Stimulated activated CD4-positive, alpha-beta T cell treated with anti-CD3 and anti-CD28 coated beads, Interleukin-1b, Interleukin-23, amount 100 ng/mL, for 1 hour (primary cell): ENCODE results near the gene CFAP43.
A peak's percentile ranks its signal among the peaks of the same experiment; 100 is the strongest.

ENCODE experiments used
- DNase-seq, 2 donors: peaks; one replicate each; pipeline ENCODE4 v3.0.0-alpha.2; 2020; ENCODE audit warnings: low read depth in 2 of 2

Gene CFAP43

DNA sequence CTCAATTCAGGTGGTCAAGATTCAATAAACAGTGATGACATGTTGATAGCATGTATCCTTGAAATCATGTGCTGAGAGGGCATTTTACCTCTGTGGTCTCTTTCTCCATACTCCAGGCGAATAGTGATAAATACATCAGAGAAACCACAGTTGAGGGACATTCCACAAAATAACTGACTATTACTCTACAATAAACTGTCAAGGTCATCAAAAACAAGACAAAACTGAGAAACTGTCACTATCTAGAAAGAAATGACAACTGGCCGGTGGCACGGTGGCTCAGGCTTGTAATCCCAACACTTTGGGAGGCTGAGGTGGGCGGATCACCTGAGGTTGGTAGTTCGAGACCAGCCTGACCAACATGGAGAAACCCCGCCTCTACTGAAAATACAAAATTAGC, 94.0 kb downstream of the CFAP43 start:
- DNase-seq: no peak

DNA sequence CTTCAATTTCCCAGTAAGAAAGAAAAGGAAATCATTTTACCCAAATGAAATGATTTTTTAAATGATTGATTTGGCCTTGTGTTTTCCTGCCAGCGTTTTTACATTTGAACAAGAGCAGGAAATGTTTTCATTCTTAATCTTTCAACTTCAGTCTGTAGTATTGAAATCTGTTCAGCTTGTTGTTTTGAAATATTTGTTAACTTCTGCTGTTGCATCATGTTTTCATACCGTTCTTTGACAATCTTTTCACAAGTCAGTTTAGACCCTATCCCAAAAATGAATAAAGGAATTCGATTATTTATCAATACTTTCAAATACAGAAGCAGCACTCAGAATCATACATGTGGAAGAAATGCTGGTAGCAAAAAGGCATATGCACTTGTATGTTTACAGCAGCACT, 102.1 kb downstream of the CFAP43 start:
- no peak for DNase-seq

DNA sequence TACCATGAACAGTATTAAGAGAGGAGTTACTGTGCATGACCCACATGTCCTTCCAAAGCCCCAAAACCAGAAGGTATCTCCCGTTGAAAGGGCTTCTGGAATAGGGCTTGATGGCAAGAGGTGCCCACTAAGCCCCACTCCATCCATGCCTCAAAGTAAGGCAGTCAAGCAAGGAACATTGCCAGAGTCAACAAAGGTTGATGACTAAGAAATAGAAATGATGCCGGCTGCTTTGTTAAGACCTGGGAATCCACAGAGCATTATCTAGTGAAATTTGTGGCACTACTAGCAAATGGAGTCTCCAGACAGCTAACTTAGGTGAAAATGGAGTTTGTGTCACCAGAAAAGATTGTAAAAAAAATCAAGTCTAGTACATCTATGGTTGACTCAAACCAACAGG, 104.0 kb downstream of the CFAP43 start:
- no peak for DNase-seq

DNA sequence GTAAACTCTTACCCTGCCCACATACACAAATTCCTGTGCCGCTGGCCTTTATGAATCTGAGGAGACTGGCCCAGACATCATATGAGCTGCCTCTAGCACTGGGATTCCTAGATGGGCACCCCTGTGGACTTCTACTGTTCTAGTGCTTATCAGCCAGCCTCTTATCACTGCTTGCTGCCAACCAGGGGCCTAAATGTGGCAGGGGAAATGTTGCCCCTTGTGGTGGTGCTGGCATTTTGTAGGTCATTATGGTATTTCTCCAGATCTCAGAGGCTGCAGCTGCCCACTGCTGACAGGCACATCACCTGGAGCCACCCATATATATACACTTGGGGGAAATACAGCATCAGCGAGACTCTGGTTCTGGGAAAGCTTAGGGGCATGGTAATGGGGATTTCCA, 104.8 kb downstream of the CFAP43 start:
- DNase-seq: no peak

DNA sequence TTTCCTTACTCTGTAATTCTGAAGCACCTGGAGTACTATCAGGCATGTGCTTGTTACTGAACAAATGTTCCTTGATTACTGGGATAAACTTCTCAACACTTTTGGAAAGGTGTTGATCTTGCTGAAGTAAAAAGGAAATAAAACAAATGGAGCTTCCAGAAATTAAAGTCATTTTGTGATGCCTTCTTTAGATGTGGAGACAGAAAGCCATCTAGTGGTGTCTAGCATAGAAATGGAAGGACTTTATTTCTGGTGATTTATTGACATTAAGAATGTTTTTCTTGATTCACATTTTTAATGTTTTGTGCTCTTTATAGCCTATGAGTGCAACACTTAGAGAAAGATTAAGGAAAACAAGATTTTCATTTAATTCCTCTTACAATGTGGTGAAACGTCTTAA, 108.8 kb downstream of the CFAP43 start:
- no peak for DNase-seq

DNA sequence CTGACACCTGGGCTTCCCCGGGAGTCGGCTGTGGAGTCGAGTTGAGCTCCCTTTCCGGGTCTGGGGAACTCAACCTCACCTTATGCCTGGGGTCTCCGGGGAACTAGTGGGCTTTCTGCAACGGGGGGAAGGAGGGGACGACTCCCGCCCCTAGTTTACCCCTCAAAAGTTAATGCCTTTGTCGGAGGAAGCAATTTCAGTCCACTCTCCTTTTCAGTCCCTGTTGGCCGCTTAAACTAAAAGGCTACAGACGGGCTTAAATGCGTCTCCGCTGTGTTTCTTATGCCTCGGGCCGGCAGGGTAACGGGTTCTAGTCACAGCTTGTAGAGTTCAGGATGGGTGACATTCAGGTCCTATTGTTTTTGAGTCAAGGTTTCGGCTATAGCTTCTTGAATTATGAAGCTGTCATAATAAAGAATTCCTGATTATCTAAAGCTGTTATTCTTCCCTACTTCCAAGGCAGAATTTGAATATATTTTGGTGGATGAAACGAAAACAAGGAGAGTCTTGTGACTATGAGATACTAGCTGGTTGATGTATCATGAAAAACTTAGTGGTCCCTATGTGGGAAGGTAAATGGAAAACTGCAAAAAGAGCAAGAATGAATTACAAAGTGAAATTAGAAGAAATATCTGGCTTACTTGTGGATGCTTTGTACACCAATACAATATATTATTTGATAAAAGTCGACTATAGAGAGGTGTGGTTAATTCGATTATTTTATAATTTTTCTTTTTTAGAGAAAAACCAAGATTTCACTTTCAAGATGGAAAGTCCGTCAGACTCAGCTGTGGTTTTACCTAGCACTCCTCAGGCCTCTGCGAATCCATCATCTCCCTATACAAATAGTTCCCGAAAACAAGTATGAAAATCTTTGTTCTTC, 109.7 kb downstream of the CFAP43 start:
- peak in 1 of 2 donors; percentile 0 for DNase-seq

DNA sequence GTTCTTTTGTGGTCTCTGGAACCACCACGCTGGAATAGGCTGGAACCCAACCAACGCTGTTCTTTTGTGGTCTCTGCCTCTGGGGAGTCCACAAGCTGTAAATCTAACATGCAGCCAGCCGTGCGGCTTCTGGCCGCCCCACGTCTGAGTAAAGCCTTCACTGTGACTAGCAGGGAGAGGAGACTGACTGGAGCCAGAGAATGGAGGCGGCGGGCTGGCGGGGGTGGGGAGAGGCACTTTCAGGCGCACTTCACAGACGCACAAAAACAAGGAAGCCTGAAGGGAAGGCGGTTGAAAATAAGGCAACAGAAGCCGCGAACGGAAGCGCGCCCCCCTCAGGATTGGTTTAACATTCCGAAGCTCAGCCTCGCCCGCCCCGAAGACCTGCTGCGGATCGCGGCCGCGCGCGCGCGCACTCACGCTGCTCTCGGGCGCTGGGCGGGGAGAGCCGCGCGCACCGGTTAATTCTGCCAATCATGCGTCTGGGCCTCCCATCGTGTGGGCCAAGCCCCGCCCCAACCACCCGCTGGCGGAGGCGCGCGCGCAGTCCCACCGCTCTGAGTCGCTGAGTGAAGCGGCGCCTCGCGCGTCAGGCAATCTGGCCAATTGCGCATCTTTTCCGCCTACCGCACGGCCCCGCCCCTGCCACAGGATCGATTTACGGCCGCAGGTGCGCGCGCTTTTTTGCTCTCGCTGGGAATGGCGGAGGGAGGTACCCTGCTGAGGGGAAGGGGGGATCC, 110.5 kb downstream of the CFAP43 start, which contains the start of gene SFR1:
SFR1 (plus strand) TSS at position 687 of the 740 bp plus-strand sequence; CDS start at position 700, 13 bp downstream.
- DNase-seq: peak; percentile 95 to 97

DNA sequence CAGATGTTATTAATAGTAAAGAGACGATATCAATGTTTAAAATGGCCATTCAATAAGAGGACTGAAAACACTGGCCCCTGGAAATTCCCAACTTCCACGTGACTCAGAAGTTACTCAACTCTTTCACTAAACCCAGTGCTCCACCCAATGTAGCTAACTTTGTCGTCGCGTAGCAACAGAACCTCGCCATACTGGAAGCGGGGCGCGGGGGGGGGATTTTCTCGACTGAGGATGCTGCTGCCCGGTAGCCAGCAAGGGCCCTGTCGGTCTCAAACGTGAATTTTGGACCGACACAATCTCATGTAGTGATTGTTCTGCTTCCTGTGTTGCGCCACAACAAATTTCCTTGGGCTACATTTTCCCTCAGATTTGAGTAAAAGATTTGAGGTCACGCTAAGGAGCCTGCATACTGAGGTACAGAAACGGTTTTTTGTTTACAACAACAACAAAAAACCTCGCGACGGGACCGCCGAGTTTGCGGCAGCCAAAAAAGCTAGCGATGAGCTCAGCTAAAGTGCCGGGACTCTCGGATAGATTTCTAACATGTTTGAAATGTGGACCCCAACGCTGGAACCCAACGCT, 111.2 kb downstream of the CFAP43 start:
- DNase-seq: peak; percentile 67 to 70

DNA sequence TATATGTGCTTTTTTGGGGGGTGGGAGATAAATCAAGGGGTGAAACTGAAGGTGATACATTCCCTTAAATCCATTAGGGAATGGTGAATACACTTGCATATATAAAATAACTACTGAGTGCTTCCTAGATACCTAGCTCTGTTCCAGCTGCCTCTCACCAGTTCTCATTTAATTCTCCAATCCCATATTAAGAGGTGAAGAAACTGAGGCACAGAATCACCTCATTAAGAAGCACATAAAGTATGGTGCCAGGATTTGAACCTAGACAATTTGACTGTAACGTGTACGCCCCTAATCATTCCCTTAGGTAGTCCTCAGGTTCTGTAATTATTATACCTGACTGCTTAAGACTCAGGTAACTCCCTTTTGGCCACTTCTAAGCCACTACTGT, 111.7 kb downstream of the CFAP43 start:
- DNase-seq: no peak

DNA sequence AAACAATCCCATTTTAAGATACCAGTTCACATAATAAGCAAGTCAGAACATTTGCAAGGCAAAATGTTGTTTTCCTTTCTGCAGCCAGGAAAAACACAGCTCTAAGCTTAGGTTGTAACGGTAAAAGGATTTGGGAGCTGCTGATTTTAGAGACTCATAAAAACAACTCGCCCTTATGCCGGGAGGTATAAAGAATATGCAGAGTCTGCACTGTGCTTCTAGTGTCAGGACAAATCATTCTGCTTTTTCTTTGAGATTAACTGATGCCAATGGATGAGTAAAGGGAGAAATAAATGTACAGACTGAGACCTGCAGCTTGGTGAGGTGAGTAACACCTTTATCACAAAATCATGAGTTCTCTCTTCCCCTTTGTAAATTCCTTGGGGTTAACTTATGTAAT, 112.2 kb downstream of the CFAP43 start:
- no peak for DNase-seq

DNA sequence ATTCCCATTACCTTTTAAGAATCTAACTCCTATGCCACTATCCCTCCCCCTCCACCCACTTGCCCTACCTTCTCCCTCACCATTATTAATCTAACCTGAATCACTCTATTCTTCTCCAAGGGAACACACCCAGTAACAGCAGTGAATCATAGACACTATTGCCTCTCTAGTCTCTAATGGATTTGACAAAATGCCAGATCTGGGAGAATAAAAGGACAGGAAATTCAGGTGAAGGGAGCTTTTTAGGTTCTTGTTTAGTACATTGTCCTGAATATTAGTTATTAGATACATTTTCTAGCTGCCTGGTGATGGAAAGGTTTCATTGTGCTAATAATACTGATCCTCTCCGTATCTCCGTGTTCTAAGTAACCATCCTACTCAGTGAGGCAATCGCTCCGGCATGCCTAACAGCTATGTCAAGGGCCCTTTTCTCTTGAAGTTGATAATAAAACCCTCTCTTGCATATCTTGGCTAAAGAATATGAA, 114.3 kb downstream of the CFAP43 start:
- no peak for DNase-seq

DNA sequence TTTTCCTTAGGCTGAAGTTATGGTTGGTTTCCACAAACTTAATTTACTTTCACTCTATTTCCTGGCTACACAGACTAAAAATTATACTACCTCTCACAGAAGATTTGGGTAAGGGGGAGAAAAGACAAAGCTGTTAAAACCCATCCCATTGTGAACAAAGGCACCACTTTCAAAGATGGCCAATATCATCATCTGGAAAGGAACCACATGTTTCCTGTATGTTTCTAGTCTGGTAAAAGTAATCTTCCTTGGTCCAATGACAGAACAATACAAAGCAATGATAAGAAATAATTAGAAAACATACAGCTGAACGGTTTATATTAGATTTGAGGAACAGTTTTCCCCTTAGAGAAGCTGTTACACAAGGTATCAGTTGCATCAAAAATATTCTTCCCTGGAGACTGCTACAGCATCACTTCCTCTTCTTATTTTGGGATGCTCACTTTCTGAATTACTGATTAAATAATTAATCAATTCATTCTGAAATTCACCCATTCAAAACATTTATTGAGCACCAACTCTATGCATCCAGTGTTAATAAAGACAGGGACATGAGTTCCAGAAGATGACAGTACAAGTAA, 118.7 kb downstream of the CFAP43 start:
- no peak for DNase-seq

DNA sequence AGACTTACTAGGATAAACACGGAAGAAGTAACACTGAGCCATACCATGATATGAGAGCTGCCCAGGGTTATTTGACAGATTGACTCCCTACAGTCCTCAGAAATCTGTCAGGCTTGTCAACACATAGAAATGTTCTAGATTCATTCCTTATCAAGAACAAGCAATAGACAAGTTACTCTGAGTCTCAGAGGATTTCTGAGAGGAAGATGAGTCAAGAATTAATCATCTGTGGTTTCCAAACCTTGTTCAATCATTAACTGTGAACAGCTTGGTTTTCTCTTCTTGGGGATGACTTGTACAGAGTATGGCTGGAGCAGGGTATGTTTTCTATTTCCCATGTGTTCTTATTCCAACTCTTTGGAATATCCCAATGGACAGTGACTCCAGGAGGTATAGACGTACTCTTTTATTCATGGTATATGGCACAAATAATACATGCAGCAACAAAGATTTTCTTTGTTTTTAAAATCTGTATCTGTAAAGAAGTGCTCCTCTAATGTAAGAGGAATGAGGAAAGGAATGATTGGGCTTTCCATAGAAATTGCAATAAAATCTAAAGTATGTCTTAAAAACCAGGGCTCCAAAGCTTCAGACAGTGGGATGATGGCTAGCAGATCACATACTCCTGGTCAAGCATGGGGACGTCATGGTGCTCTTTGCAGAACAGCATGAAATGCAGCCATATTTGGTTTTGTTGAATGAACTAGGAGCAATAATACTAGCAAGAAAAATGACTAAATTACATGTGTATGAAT, 122.1 kb downstream of the CFAP43 start:
- DNase-seq: no peak

DNA sequence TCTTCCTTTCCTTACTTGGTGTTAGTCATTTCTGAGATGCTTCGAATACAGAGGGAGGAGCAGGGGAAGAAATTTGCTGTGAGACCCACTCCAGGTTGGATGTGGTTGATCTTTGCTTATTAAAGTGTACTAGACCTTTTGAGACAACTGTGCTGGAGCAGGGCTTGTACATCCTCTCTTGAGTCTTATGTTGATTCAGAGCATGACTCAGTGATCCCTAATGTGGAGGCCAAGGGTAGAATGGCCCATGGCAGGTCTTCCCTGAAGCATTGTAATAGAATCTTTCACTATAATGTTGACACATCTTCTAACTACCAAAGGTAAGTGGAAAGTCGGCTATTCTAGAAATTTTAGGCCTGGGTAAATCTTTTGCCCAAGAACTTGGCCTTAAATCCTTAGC, 127.2 kb downstream of the CFAP43 start:
- DNase-seq: no peak

DNA sequence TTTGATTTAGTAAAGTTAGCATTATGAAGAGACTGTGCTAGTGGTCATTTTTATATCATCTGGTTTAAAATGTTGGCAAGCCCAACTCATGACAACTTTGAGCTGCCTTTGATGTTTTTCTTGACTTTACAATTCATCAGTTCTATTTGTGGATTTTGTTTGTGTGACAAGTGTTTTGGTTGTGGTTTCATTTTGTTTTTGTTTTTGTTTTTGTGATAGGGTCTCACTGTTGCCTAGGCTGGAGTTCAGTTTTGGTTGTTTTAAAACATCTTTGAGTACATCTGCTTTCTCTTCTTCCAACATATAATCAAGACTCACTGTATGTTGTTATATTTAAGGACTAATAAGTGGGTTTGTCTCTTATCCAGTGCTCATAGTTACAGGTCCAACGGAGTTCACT, 127.7 kb downstream of the CFAP43 start:
- DNase-seq: no peak

DNA sequence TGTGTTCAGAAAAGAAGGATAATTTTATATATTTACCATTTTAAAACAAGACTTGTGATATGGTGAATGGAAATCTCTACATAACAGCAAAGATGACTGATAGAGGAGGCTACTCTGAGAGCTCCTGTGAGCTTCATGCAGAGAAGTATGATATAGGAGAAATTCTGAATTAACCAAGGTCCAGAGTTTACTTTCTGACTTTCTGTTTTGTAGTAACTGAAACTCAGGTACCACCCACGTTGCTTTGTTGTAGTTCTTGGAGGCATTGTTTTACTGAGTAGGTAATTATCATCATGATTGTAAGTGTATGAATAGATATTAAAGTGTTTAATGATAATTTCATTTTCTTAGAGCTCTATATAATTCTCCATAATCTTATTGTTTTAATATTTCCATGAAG, 128.2 kb downstream of the CFAP43 start:
- DNase-seq: no peak

DNA sequence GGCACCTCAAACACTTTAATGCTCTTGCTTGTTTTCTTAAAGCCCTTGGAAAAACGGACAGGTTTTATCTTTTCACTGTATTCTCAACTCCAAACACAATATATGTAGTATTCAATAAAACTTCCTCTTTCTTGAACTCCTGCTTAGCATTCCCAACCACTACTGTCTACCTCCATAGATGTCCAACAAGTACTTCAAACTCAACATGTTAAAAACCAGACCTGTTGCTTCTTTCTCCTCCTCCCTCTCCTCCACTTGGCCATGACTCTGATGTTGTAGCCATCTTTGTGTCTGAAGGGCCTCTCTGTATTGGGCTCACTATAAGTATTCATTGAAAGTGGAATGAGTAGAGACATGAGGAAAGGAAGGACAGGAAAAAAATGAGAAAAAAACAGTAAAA, 130.3 kb downstream of the CFAP43 start:
- no peak for DNase-seq

DNA sequence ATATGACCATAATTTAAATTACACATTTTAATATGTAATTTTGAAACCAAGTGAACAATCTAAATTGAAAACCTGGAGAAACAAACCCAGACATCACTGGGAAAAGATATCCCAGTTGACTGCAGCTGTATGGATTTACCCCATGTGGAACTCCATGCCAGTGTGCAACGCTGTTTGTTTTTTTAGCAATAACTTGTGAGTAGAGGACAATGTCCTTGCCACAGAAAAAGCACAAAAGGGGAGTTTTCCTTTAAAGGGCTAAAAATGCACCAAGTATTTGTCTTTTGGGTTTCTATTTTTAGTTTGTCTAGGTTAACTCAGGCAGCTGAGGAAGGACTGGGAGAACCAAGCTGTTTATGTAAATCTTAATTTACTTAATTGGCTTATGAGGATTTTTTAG, 131.4 kb downstream of the CFAP43 start:
- no peak for DNase-seq

DNA sequence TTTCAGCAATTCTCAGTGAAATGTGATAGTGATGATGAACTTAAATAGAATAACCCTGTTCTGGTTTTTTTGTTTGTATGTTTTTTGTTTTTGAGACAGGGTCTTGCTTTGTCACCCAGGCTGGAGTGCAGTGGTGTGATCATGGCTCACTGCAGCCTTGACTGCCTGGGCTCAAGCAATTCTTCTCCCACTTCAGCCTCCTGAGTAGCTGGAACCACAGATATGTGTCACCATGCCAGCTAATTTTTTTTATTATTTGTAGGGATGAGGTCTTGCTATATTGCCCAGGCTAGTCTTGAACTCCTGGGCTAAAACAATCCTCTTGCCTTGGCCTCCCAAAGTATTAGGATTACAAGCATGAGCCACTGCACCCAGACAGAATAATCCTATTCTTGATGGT, 132.2 kb downstream of the CFAP43 start:
- DNase-seq: no peak

DNA sequence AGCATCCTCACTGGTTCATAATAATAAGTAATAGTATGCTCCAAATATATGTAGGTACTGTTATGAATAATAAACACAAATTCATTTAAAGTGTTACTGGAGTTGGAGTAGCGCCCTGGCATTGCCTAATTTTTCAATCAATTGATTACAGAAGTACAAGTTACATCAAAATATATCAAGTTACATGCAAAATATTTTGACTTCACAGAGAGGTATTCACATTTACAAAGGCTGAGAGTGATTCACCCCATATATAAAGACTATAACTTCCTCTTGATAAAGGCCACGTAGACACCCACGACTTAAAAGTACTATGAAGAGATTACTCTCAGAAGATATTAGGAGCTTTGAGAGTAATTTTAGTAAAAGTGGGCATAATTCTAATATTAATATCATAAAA, 132.9 kb downstream of the CFAP43 start:
- no peak for DNase-seq

DNA sequence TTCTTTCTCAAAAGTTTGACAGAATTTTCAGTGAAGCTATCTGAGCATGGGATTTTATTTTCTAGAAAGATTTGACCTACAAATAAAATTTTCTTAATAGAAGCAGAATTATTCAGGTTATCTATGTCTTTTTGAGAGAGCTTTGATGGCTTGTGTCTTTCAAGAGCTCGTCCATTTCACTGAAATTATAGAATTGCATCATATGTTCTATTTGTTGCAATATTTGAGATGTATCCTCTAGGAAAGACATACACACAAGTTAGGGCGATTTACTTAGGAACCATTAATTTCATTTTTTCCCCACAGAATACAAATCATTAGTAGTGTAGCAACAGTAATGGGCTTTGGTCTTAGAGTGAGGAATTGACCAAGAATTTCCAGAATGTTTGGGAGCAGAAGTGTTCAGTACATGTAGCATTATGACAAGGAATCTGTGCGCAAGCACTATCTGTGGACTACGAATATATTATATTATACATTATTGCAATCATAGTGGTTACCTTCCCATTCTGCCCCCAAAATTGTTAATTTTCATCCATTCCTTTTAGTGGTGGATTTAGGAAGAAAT, 133.7 kb downstream of the CFAP43 start:
- no peak for DNase-seq
